NT2/D1 (cell line): ENCODE measurements around the gene TRIOBP.

Experiments
- SUZ12 ChIP-seq: IDR thresholded peaks from 2 replicates; pipeline ENCODE4 v1.6.1; 2011; ENCODE audit not compliant: insufficient read length, insufficient read depth; ENCODE audit errors: extremely low read depth
- YY1 ChIP-seq: IDR thresholded peaks from 2 replicates; pipeline ENCODE4 v1.6.1; 2011; ENCODE audit not compliant: insufficient read length, insufficient read depth
- ZNF274 ChIP-seq: IDR thresholded peaks from 2 replicates; pipeline ENCODE4 v1.6.1; 2011; ENCODE audit warnings: mild to moderate bottlenecking, low read depth, low read length

GRCh38 chr22:37803195-37803638 lies 106.4 kb downstream of the TRIOBP start:
- TF ChIP-seq SUZ12 = no peak
- TF ChIP-seq YY1 = no peak
- TF ChIP-seq ZNF274 = no peak
